Effector memory CD4-positive, alpha-beta T cell (primary cell): ENCODE data around the gene ARL8B.

Experiments
- DNase-seq, 3 donors: peaks; one replicate each; pipeline ENCODE4 v3.0.0-alpha.2; 2020
- H3K27ac ChIP-seq: 2 replicates; pipeline ENCODE4 v1.7.0; 2013; ENCODE audit warnings: mild to moderate bottlenecking, low read length, moderate library complexity; ENCODE audit not compliant: insufficient read depth, poor library complexity, severe bottlenecking
- H3K27me3 ChIP-seq: replicated peaks from 2 replicates; pipeline ENCODE4 v1.7.0; 2013; ENCODE audit warnings: mild to moderate bottlenecking, low read length; ENCODE audit not compliant: insufficient read depth, control insufficient read depth, poor library complexity, severe bottlenecking
- H3K36me3 ChIP-seq: 2 replicates; pipeline ENCODE4 v1.7.0; 2013; ENCODE audit warnings: mild to moderate bottlenecking, low read length, moderate library complexity; ENCODE audit not compliant: control insufficient read depth, insufficient read depth
- H3K4me1 ChIP-seq: 2 replicates; pipeline ENCODE4 v1.7.0; 2013; ENCODE audit warnings: low read length, mild to moderate bottlenecking; ENCODE audit not compliant: control insufficient read depth, insufficient read depth, poor library complexity, severe bottlenecking
- H3K4me3 ChIP-seq: 2 replicates; pipeline ENCODE4 v1.7.0; 2013; ENCODE audit warnings: low read length, low read depth, mild to moderate bottlenecking; ENCODE audit not compliant: insufficient read depth, poor library complexity, severe bottlenecking
- H3K9me3 ChIP-seq: 2 replicates; pipeline ENCODE4 v1.7.0; 2013; ENCODE audit warnings: mild to moderate bottlenecking, low read length, moderate library complexity; ENCODE audit not compliant: control insufficient read depth

ARL8B gene

DNA sequence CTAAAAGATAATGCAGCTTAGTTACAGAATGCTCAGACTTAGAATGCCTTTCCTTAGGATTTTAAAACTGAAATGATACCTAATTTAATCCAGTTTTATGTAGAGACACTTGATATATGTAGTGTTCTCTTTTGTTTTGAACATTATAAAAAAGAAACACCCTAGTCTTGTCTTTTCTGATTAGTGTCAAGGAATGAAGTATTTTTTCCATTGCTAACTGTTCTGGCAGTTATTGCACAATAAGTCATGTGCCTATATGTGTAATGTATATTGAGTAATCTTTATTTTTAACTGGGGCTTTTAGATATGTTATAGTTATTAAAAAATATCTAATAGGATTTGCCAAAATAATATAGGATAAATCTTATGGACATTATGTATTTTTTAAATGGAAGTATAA is 4.5 kb downstream of the ARL8B start:
- Histone ChIP-seq H3K9me3 (no peaks in the 10 kb centered on the region), H3K36me3 (peaks cover 4% of the 10 kb centered on the region), H3K4me3 (no peak overlapping the region), H3K27me3 (no peaks in the 10 kb centered on the region), H3K4me1 (no peaks in the 10 kb centered on the region), H3K27ac (no peak overlapping the region)
- DNase-seq: no peak

DNA sequence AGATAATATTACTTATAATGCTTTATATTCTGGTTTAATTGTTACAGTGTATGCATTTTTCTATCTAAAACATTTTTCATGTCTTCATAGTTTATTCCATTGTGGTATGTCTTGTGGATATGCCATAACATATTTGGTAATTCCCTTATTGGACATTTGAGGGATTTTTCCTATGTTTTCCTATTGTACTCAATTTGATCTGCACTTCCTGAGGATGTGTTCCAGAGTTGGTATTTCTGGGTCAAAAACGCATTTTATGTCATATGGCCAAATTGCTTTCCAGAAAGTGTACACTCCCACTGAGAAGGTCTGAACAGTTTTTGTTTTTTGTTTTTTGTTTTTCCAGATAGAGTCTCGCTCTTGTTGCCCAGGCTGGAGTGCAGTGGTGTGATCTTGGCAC is 6.8 kb downstream of the ARL8B start:
- DNase-seq: no peak
- H3K36me3 ChIP-seq: no peaks in the 10 kb centered on the region
- H3K27ac ChIP-seq: no peak overlapping the region
- H3K9me3 ChIP-seq: no peaks in the 10 kb centered on the region
- no peaks in the 10 kb centered on the region for H3K27me3 ChIP-seq
- no peaks in the 10 kb centered on the region for H3K4me1 ChIP-seq
- H3K4me3 ChIP-seq: no peak overlapping the region

DNA sequence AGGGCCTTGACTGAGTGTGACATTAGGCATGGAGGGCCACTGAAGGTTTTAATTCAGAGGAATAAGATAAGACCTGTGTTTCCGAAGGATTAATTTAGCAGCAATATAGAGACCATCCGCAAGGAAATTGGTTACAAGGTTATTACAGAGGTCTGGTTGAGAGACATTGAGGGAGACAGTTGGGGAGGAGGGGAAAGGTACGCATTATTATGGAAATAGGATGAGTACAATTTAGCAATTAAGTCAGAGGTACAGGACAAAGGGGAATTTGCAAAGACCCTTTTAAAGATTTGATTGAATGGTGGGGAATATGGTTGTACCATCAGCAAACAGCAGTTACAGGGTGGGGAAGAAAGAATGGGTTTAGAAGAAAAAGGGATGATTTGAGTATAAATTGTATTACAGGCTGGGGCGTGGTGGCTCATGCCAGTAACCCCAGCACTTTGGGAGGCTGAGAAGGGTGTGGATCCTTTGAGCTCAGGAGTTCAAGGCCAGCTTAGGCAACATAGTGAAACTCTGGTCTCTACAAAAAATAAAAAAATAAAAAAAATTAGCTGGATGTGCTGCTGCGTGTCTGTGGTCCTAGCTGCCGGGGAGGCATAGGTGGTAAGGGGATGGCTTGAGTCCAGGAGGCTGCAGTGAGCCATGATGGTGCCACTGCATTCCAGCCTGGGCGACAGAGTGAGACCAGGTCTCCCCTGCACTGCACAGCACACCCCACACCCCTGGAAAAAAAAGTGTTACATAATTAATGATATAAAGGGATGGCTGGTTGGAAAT is 11.3 kb downstream of the ARL8B start:
- no peak overlapping the region for H3K4me3 ChIP-seq
- H3K4me1 ChIP-seq: peaks cover 7% of the 10 kb centered on the region
- no peaks in the 10 kb centered on the region for H3K9me3 ChIP-seq
- no peaks in the 10 kb centered on the region for H3K36me3 ChIP-seq
- DNase-seq: no peak
- H3K27ac ChIP-seq: no peak overlapping the region
- no peaks in the 10 kb centered on the region for H3K27me3 ChIP-seq

DNA sequence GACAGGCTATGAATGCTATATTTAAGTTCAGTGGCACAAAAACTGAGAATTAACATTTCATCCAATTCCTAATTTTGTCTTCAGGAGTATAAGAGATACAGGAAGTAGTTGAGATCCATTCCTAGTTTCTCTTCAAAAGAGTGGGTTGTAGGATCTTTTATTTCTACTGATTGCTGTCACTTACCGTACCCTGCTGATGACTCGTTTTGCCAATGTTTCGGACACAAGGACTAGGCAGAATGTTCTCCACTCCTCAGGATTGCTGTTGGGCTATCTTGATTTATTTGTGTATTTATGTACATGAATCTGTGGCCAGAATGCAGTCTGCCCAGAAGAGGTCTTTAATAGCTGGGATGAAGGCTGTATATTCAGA is 11.9 kb downstream of the ARL8B start:
- H3K27ac ChIP-seq: no peak overlapping the region
- H3K4me1 ChIP-seq: peaks cover 7% of the 10 kb centered on the region
- H3K36me3 ChIP-seq: no peaks in the 10 kb centered on the region
- no peak overlapping the region for H3K4me3 ChIP-seq
- H3K9me3 ChIP-seq: no peaks in the 10 kb centered on the region
- no peak for DNase-seq
- H3K27me3 ChIP-seq: no peaks in the 10 kb centered on the region

DNA sequence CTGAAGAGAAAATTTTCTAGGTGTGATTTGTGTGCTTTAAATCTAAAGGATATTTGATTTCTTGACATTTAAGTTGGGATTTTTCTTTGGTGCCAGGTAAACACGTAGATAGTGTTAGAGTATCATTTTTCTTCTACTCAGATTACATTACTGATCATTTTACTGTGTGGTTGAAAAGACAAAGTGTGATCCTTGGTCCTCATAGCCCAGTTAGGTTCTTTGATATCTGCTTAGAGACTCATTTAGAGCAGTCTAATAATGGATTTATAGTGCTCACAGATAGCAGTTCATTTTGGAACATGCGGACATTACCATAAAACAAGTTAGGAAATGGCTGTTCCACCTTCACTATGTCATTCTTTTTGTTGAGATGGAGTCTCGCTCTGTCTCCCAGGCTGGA is 12.4 kb downstream of the ARL8B start:
- Histone ChIP-seq H3K27me3 (no peaks in the 10 kb centered on the region), H3K27ac (no peak overlapping the region), H3K4me1 (peaks cover 7% of the 10 kb centered on the region), H3K36me3 (no peaks in the 10 kb centered on the region), H3K9me3 (no peaks in the 10 kb centered on the region), H3K4me3 (no peak overlapping the region)
- DNase-seq: no peak

DNA sequence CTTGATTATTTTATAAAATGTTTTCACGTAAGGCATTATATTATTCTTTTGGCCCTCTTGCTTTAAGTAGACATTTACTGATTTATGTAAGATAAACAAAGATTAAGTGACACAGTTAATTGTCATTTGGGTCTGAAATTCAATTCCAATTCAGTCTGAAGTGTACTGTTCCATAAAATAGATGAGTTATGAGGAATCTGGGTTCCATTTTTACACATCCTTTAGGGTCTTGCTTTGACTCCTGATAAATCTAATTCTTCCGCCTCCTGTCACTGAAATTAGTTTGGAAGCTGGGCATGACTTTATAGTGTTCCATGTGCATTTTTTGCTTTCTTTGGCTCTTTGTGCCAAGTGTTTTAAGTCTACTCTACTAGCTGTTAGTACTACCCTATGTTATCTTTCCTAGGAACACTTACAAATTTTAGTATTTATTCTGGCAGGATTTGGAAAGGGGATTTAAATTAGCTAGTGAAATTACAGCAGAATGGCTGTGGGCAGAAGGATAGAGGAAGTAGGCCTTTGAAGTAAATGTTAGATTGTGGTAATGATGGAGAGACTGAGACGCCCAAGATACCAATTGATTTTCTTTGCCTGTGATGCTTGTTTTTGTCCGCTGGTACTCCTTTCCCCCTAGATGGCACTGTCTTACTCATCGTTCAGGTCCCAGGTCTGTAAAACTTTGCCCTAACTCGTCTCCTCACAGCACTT is 14.3 kb downstream of the ARL8B start:
- no peaks in the 10 kb centered on the region for H3K27me3 ChIP-seq
- no peak overlapping the region for H3K4me3 ChIP-seq
- no peak overlapping the region for H3K27ac ChIP-seq
- no peaks in the 10 kb centered on the region for H3K9me3 ChIP-seq
- H3K4me1 ChIP-seq: peaks cover 7% of the 10 kb centered on the region
- H3K36me3 ChIP-seq: no peaks in the 10 kb centered on the region
- peak in 2 of 3 donors; percentile 3 for DNase-seq

DNA sequence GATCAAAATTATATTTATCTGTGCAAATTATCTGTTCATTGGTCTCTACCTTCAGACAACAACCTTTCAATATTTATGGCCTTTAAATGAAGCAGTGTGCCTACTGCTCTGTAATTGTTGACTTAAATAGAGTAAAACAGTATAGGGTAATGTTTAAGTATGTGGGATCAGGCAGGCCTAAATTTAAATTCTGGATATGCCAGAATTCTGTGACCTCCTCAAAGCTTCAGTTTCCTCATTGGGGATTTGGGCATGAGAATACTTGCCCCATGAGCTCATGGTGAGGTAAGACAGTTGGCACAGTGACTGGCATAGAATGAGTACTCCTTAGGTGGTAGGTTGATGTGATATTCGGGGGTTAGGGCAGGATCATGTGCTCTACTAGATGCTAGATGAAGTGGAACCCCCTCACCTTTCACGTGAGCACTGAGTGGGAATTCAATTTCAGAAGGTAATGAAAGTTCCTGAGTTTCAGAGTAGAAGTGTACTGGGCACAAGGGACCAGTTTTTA is 14.9 kb downstream of the ARL8B start:
- no peaks in the 10 kb centered on the region for H3K9me3 ChIP-seq
- no peak overlapping the region for H3K4me3 ChIP-seq
- no peaks in the 10 kb centered on the region for H3K36me3 ChIP-seq
- DNase-seq: no peak
- peaks cover 7% of the 10 kb centered on the region for H3K4me1 ChIP-seq
- no peak overlapping the region for H3K27ac ChIP-seq
- no peaks in the 10 kb centered on the region for H3K27me3 ChIP-seq

DNA sequence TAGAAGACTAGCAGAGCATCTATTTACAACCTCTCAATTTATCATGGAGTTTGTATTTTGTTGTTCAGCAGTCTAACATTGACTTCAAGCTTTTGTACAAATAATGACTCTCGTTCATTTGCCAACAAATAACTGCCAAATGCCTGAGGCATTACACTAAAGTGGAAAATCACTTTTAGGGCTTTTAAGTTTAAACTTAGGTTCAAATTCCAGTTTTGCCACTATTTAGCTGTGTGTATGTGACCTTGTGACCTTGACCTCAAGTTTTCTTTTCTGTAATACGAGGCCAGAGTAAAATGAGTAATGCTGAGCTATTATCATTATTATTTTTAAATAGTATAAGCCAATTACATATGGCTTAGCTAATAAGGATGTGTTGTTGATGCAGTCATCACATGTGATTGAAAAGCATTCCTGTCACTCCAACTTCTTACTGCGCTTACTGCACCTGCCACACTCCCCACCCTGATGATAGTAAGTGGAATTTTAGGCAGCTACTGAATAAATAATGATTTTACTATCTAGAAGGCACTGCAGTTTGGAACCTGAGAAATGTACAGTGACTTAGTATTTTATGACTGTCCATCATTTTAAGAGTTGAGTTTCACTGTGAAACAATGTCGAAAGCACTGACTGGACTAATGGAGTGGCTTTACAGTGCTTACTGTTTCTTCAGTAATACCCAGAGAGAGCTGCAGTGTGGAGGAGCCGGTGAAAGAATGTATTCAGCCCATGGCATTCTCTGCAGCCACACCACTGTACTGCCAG is 16.3 kb downstream of the ARL8B start:
- Histone ChIP-seq H3K9me3 (no peaks in the 10 kb centered on the region), H3K4me1 (peaks cover 7% of the 10 kb centered on the region), H3K36me3 (no peaks in the 10 kb centered on the region), H3K27ac (no peak overlapping the region), H3K4me3 (no peak overlapping the region), H3K27me3 (no peaks in the 10 kb centered on the region)
- DNase-seq: no peak

DNA sequence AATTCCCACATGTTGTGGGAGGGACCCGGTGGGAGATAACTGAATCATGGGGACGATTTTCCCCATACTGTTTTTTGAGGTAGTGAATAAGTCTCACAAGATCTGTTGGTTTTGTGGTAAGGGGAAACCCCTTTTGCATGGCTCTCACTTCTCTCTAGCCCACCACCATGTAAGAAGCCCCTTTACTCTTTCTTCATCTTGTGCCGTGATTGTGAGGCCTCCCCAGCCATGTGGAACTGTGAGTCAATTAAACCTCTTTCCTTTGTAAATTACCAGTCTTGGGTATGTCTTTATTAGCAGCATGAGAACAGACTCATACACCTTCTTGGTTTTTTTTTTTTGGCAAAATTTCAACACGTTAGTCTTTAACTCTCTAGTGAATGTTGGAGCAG is 18.1 kb downstream of the ARL8B start:
- Histone ChIP-seq H3K27ac (no peak overlapping the region), H3K4me1 (peaks cover 7% of the 10 kb centered on the region), H3K27me3 (no peaks in the 10 kb centered on the region), H3K9me3 (no peaks in the 10 kb centered on the region), H3K4me3 (no peak overlapping the region), H3K36me3 (no peaks in the 10 kb centered on the region)
- DNase-seq: no peak

DNA sequence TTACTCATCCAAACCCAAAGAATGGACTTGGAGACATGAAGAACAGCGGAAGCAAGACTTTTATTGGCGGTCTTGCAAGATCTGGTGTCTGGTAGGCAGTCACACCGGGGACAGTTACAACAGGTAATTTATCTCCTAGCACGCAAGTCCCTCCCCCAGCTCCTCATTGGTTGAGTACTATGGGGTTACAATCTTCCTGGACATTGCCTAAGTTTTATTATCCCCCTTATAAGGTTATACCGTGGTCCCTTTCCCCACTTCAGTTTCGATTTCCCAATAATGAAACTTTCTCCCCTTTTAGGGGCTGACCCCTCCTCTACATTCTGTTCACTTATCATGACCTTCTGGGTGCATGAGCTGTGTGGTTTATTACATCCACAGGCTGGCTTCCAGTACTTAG is 18.7 kb downstream of the ARL8B start:
- H3K9me3 ChIP-seq: no peaks in the 10 kb centered on the region
- H3K4me1 ChIP-seq: peaks cover 7% of the 10 kb centered on the region
- H3K27ac ChIP-seq: no peak overlapping the region
- DNase-seq: no peak
- no peaks in the 10 kb centered on the region for H3K36me3 ChIP-seq
- H3K27me3 ChIP-seq: no peaks in the 10 kb centered on the region
- H3K4me3 ChIP-seq: no peak overlapping the region
